Measurements from ENCODE around the gene PRKCE.
"Not testable (repeated sequence)": the region's sequence is repeated elsewhere in the genome, so short reads cannot be mapped to it uniquely, and the experiment has no call there.

The PRKCE gene

GRCh38 chr2:45910473-45911060, 259.1 kb downstream of the PRKCE start:
- Mint-ChIP-seq H3K27ac (no peak overlapping the region), H3K27me3 (no peaks in the 10 kb centered on the region), H3K9me3 (ENCODE audit: low read depth) (no peaks in the 10 kb centered on the region), H3K36me3 (peaks cover 5% of the 10 kb centered on the region), H3K4me3 (no peak overlapping the region), H3K4me1 (ENCODE audit: low read depth) (peaks cover 2% of the 10 kb centered on the region)

GRCh38 chr2:45911538-45911937, 260.1 kb downstream of the PRKCE start:
- H3K36me3 Mint-ChIP-seq = peaks cover 5% of the 10 kb centered on the region
- H3K27ac Mint-ChIP-seq = no peak overlapping the region
- no peak overlapping the region for H3K4me3 Mint-ChIP-seq
- H3K27me3 Mint-ChIP-seq = no peaks in the 10 kb centered on the region
- H3K9me3 Mint-ChIP-seq (ENCODE audit: low read depth) = no peaks in the 10 kb centered on the region
- H3K4me1 Mint-ChIP-seq (ENCODE audit: low read depth) = no peaks in the 10 kb centered on the region

- Mint-ChIP-seq H3K4me1 (ENCODE audit: low read depth) (no peaks in the 10 kb centered on the region), H3K27me3 (no peaks in the 10 kb centered on the region), H3K36me3 (peaks cover 2% of the 10 kb centered on the region), H3K4me3 (no peak overlapping the region), H3K27ac (no peak overlapping the region), H3K9me3 (ENCODE audit: low read depth) (no peaks in the 10 kb centered on the region)
These were observed 260.6 kb downstream of the PRKCE start for GRCh38 chr2:45912109-45912508.

GRCh38 chr2:45913539-45913938, 262.1 kb downstream of the PRKCE start:
- no peaks in the 10 kb centered on the region for H3K27me3 Mint-ChIP-seq
- H3K36me3 Mint-ChIP-seq = peaks cover 2% of the 10 kb centered on the region
- no peak overlapping the region for H3K27ac Mint-ChIP-seq
- H3K4me1 Mint-ChIP-seq (ENCODE audit: low read depth) = no peaks in the 10 kb centered on the region
- H3K9me3 Mint-ChIP-seq (ENCODE audit: low read depth) = no peaks in the 10 kb centered on the region
- no peak overlapping the region for H3K4me3 Mint-ChIP-seq

- no peaks in the 10 kb centered on the region for H3K4me1 Mint-ChIP-seq (ENCODE audit: low read depth)
- H3K9me3 Mint-ChIP-seq (ENCODE audit: low read depth) = no peaks in the 10 kb centered on the region
- H3K27me3 Mint-ChIP-seq = no peaks in the 10 kb centered on the region
- peaks cover 2% of the 10 kb centered on the region for H3K36me3 Mint-ChIP-seq
- no peak overlapping the region for H3K4me3 Mint-ChIP-seq
- no peak overlapping the region for H3K27ac Mint-ChIP-seq
These were observed 264.0 kb downstream of the PRKCE start for GRCh38 chr2:45915523-45915922.

GRCh38 chr2:45917561-45918176, 266.2 kb downstream of the PRKCE start:
- H3K27ac Mint-ChIP-seq; H3K9me3 Mint-ChIP-seq (ENCODE audit: low read depth); H3K27me3 Mint-ChIP-seq; H3K4me1 Mint-ChIP-seq (ENCODE audit: low read depth); H3K4me3 Mint-ChIP-seq; H3K36me3 Mint-ChIP-seq: not testable (repeated sequence)

- Mint-ChIP-seq H3K4me3 (no peak overlapping the region), H3K4me1 (ENCODE audit: low read depth) (no peaks in the 10 kb centered on the region), H3K27ac (no peak overlapping the region)
These were observed 267.1 kb downstream of the PRKCE start for GRCh38 chr2:45918463-45919159.

GRCh38 chr2:45919160-45919650, 267.7 kb downstream of the PRKCE start:
- no peaks in the 10 kb centered on the region for H3K4me1 Mint-ChIP-seq (ENCODE audit: low read depth)
- no peaks in the 10 kb centered on the region for H3K9me3 Mint-ChIP-seq (ENCODE audit: low read depth)
- H3K4me3 Mint-ChIP-seq = no peak overlapping the region
- no peak overlapping the region for H3K27ac Mint-ChIP-seq
- no peaks in the 10 kb centered on the region for H3K27me3 Mint-ChIP-seq
- H3K36me3 Mint-ChIP-seq = no peaks in the 10 kb centered on the region

More at GRCh38 chr2:45918463-45919159, 267.1 kb downstream of the PRKCE start:
- Mint-ChIP-seq H3K27me3 (no peaks in the 10 kb centered on the region), H3K36me3 (no peaks in the 10 kb centered on the region), H3K9me3 (ENCODE audit: low read depth) (no peaks in the 10 kb centered on the region)

- no peaks in the 10 kb centered on the region for H3K4me1 Mint-ChIP-seq (ENCODE audit: low read depth)
- no peaks in the 10 kb centered on the region for H3K27me3 Mint-ChIP-seq
- no peak overlapping the region for H3K4me3 Mint-ChIP-seq
- H3K36me3 Mint-ChIP-seq = no peaks in the 10 kb centered on the region
- no peak overlapping the region for H3K27ac Mint-ChIP-seq
- no peaks in the 10 kb centered on the region for H3K9me3 Mint-ChIP-seq (ENCODE audit: low read depth)
These were observed 268.2 kb downstream of the PRKCE start for GRCh38 chr2:45919711-45920111.

GRCh38 chr2:45921921-45922320, 270.4 kb downstream of the PRKCE start:
- Mint-ChIP-seq H3K27ac (no peak overlapping the region), H3K4me3 (no peak overlapping the region), H3K36me3 (no peaks in the 10 kb centered on the region), H3K4me1 (ENCODE audit: low read depth) (no peaks in the 10 kb centered on the region), H3K27me3 (no peaks in the 10 kb centered on the region), H3K9me3 (ENCODE audit: low read depth) (no peaks in the 10 kb centered on the region)

- H3K36me3 Mint-ChIP-seq = no peaks in the 10 kb centered on the region
- no peak overlapping the region for H3K27ac Mint-ChIP-seq
- no peaks in the 10 kb centered on the region for H3K4me1 Mint-ChIP-seq (ENCODE audit: low read depth)
- H3K9me3 Mint-ChIP-seq (ENCODE audit: low read depth) = no peaks in the 10 kb centered on the region
- no peak overlapping the region for H3K4me3 Mint-ChIP-seq
- no peaks in the 10 kb centered on the region for H3K27me3 Mint-ChIP-seq
These were observed 271.1 kb downstream of the PRKCE start for GRCh38 chr2:45922577-45922988.

- Mint-ChIP-seq H3K36me3 (no peaks in the 10 kb centered on the region), H3K27ac (no peak overlapping the region), H3K9me3 (ENCODE audit: low read depth) (no peaks in the 10 kb centered on the region), H3K27me3 (no peaks in the 10 kb centered on the region), H3K4me1 (ENCODE audit: low read depth) (no peaks in the 10 kb centered on the region), H3K4me3 (no peak overlapping the region)
These were observed 272.2 kb downstream of the PRKCE start for GRCh38 chr2:45923701-45924100.

- Mint-ChIP-seq H3K27me3 (no peaks in the 10 kb centered on the region), H3K9me3 (ENCODE audit: low read depth) (no peaks in the 10 kb centered on the region), H3K4me1 (ENCODE audit: low read depth) (no peaks in the 10 kb centered on the region), H3K4me3 (no peak overlapping the region), H3K27ac (no peak overlapping the region), H3K36me3 (peaks cover 2% of the 10 kb centered on the region)
These were observed 273.6 kb downstream of the PRKCE start for GRCh38 chr2:45925026-45925425.

- Mint-ChIP-seq H3K9me3 (ENCODE audit: low read depth) (no peaks in the 10 kb centered on the region), H3K27me3 (no peaks in the 10 kb centered on the region), H3K36me3 (peaks cover 2% of the 10 kb centered on the region), H3K4me1 (ENCODE audit: low read depth) (no peaks in the 10 kb centered on the region), H3K27ac (no peak overlapping the region), H3K4me3 (no peak overlapping the region)
These were observed 274.3 kb downstream of the PRKCE start for GRCh38 chr2:45925636-45926366.

- H3K4me3 Mint-ChIP-seq = no peak overlapping the region
- H3K9me3 Mint-ChIP-seq (ENCODE audit: low read depth) = no peaks in the 10 kb centered on the region
- H3K4me1 Mint-ChIP-seq (ENCODE audit: low read depth) = no peaks in the 10 kb centered on the region
- H3K36me3 Mint-ChIP-seq = peaks cover 2% of the 10 kb centered on the region
- H3K27me3 Mint-ChIP-seq = no peaks in the 10 kb centered on the region
- no peak overlapping the region for H3K27ac Mint-ChIP-seq
These were observed 277.5 kb downstream of the PRKCE start for GRCh38 chr2:45928946-45929345.

All from activated naive CD8-positive, alpha-beta T cell (primary cell).